ENCODE data around the gene PRDM1. TPM values are rescaled to one million over a fixed set of nuclear protein-coding genes. Genes with fewer than 3 reads are reported as not detected.

The PRDM1 gene
- total and polyA plus RNA-seq, 8 donors = under 0.01 to 22.7 (median 5.0) TPM

DNA sequence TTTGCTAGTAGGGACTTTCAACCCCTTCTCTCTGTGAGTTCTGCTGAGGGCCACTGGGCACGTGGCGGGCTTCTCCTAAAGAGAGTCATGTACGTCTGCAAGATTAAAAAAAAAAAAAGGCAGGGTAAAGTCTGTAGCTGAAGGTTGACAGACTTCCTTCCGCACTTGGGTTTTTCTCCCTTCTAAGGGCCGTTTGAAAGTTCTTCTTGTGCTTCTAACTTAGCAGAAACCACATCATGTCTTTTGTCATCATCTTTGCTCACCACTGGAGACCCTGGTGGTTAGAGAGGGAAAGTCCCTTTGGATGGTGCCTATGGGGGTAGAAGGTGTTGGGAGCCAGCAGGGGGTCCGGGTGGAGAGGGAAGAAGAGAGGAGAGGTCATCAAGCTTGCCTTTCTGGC lies 31.4 kb downstream of the PRDM1 start:
- no peak for TF ChIP-seq POLR2A (IDR thresholded peaks at IDR 0.05)
- TF ChIP-seq, protein P1, sequence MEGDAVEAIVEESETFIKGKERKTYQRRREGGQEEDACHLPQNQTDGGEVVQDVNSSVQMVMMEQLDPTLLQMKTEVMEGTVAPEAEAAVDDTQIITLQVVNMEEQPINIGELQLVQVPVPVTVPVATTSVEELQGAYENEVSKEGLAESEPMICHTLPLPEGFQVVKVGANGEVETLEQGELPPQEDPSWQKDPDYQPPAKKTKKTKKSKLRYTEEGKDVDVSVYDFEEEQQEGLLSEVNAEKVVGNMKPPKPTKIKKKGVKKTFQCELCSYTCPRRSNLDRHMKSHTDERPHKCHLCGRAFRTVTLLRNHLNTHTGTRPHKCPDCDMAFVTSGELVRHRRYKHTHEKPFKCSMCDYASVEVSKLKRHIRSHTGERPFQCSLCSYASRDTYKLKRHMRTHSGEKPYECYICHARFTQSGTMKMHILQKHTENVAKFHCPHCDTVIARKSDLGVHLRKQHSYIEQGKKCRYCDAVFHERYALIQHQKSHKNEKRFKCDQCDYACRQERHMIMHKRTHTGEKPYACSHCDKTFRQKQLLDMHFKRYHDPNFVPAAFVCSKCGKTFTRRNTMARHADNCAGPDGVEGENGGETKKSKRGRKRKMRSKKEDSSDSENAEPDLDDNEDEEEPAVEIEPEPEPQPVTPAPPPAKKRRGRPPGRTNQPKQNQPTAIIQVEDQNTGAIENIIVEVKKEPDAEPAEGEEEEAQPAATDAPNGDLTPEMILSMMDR (IDR thresholded peaks at IDR 0.05) = no peak

DNA sequence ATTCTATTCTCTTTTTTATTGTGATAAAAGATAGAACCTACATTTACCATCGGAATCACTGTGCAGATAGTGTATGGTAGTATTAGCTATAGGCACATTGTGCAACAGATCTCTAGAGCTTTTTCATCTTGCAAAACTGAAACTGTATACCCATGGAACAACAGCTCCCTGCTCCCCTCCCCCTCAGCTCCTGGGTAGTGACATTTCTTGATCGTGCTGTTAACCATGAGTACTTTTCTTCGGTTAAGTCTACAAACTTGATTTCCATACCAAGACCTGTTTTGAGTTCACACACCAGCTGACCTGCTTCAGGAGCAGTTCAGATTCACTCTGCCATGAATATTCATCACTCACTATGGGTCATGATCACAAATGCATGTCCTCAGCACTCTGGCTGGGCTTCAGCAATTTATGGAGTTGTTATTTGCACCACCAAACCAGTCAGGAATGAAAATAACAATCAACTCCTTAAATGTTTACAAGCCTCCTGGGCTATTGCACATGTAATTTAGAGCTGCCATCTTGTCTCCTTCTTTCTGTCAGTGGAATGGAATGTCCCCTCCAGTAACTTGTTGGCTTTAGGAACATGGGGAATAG lies 32.8 kb downstream of the PRDM1 start:
- Histone ChIP-seq H3K4me3 (no peak overlapping the region), H3K36me3 (no peaks in the 10 kb centered on the region), H3K27ac (no peak overlapping the region), H3K27me3 (no peaks in the 10 kb centered on the region), H3K9me3 (no peaks in the 10 kb centered on the region), H3K4me1 (no peaks in the 10 kb centered on the region)
- DNase-seq = no peak
- intact Hi-C loops (cut with DNase I; ENCODE audit: low total_unique reads) = no loop called here
- 85 to 90% (median 85%) methylated on average over 3 of the region's 3 CpGs for WGBS, 5 donors
- TF ChIP-seq, protein P1 (IDR thresholded peaks at IDR 0.05) = no peak
- TF ChIP-seq EP300 (IDR thresholded peaks at IDR 0.05) (no peak), POLR2AphosphoS5 (IDR thresholded peaks at IDR 0.05) (no peak), POLR2A (IDR thresholded peaks at IDR 0.05) (no peak)

More for the DNA sequence above, 31.4 kb downstream of the PRDM1 start:
- Histone ChIP-seq H3K36me3 (no peaks in the 10 kb centered on the region), H3K4me1 (no peaks in the 10 kb centered on the region), H3K4me3 (no peak overlapping the region), H3K27me3 (no peaks in the 10 kb centered on the region), H3K27ac (no peak overlapping the region), H3K9me3 (no peaks in the 10 kb centered on the region)
- 62 to 84% (median 70%) methylated on average over 6 of the region's 6 CpGs for WGBS, 5 donors
- intact Hi-C loops (cut with DNase I; ENCODE audit: low total_unique reads) = no loop called here
- peak in 1 of 2 donors; percentile 51 for DNase-seq

DNA sequence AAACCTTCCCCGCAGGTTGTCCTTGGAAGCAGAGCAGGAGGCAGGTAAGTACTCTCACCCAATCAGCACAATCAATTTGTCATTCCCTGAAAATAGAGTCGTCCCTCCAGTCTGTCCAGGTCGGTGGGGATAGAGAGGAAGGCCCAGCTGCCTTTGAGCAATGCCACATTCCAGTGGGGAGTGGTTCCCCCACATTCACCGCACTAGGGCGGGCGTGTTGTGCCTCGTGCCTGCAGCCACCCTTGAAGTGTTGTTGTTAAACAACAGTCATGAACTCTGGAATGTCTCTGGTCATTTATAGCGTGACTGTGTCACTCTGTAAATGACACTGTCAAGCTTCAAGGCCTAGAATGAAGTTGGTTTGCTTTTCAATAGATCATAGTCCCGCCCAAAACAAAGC lies 33.4 kb downstream of the PRDM1 start:
- WGBS, 5 donors = 65 to 91% (median 76%) methylated on average over 9 of the region's 9 CpGs
- Histone ChIP-seq H3K4me1 (no peaks in the 10 kb centered on the region), H3K4me3 (no peak overlapping the region), H3K27ac (no peak overlapping the region), H3K27me3 (no peaks in the 10 kb centered on the region), H3K36me3 (no peaks in the 10 kb centered on the region), H3K9me3 (no peaks in the 10 kb centered on the region)
- TF ChIP-seq POLR2AphosphoS5 (IDR thresholded peaks at IDR 0.05) (no peak), POLR2A (IDR thresholded peaks at IDR 0.05) (no peak), EP300 (IDR thresholded peaks at IDR 0.05) (no peak)
- TF ChIP-seq, protein P1 (IDR thresholded peaks at IDR 0.05) = no peak
- DNase-seq = peak in 1 of 2 donors; percentile 59
- intact Hi-C loops (cut with DNase I; ENCODE audit: low total_unique reads) = no loop called here

DNA sequence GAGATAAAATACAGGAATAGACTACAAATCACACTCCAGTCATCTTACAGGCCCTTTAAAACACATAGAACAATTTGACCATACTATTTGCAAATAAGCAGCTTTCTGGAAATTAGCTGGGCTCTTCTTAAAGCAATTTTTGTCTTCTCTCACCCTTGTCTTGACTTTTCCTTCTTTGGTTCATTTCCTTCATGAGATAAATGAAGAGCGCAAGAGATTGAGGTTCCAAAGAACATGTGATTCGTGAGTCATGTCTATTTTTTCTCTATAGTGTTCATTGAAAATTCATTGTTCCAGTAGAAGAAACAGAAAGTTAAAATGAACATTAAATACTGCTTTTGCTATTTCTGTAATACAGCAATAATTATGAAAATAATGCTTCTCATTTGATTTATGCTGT lies 33.9 kb downstream of the PRDM1 start:
- Histone ChIP-seq H3K27ac (no peak overlapping the region), H3K36me3 (no peaks in the 10 kb centered on the region), H3K9me3 (no peaks in the 10 kb centered on the region), H3K27me3 (no peaks in the 10 kb centered on the region), H3K4me3 (no peak overlapping the region), H3K4me1 (no peaks in the 10 kb centered on the region)
- intact Hi-C loops (cut with DNase I; ENCODE audit: low total_unique reads) = no loop called here
- WGBS, 5 donors = 87 to 94% (median 91%) methylated on average over 2 of the region's 2 CpGs
- TF ChIP-seq POLR2AphosphoS5 (IDR thresholded peaks at IDR 0.05) (no peak), POLR2A (IDR thresholded peaks at IDR 0.05) (no peak), EP300 (IDR thresholded peaks at IDR 0.05) (no peak)
- TF ChIP-seq, protein P1 (IDR thresholded peaks at IDR 0.05) = no peak
- no peak for DNase-seq

All from stomach (tissue), 9 donors.